Stimulated activated CD4-positive, alpha-beta T cell treated with anti-CD3 and anti-CD28 coated beads, Interleukin-12 subunit alpha, Interleukin-12 subunit beta, amount 100 ng/mL, for 48 hours (primary cell): ENCODE data around the gene CELF4.

ENCODE experiments used
- DNase-seq, 3 donors: peaks; one replicate each; pipeline ENCODE4 v3.0.0-alpha.2; 2020; ENCODE audit warnings: low read depth in 2 of 3, low spot score in 1 of 3

CELF4 gene

DNA sequence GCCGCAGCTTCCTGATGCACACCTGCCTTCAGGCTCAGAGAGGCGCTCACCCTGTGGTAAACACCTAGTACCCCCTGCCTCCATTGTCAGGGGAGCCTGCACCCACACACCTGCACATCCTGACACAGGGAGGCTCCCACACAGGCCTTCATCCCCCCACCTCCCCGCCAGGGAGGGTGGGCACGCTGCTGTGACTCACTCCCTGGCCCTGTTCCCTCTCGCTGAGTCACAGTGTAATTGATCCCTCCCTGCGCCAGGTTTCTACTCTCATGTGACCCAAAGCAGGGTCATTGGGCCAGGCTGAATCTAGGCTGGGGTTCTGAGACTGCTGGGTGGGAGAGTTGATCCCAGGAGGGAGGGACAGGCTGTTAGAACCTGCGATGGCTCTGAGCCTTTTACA is 8.5 kb upstream of the CELF4 start:
- no peak for DNase-seq

DNA sequence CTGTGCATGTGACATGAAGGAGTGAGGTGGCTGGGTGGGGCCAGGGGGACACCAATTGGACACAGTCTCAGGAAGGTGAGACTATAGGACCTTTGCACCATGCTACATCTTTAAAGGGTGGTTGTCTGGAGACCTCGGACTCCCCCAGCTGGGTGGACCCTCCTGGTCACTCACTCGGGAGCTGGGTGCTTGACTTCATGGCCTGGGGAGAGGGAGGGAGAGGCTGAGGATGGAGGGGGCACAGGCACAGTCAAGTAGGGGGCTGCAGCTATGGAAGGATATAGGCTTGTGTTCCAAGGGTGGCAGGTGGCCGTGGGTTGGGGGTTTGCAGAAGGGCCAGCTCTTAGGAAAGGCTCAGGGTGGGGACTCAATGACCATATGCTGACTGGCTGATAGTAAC is 7.1 kb upstream of the CELF4 start:
- DNase-seq, result no peak

DNA sequence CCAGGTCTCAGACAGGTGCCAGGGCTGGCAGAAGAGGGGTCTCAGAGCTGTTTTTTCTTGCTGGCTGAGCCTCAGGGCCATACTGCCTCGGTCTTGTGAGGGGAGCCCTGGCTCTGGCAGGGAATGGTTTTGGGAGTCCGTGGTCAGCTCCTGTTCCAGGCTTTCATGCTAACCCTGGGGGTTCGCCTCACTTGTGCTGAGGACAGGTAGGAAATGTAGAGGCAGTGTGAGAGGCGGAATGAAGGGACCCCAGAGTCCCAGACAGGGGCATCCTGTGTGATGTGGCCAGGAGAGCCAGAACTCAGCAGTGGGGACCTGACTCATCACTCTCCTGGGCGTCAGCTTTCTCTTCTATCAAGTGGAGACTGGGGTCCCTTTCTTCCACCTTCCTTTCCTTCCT is 5.7 kb upstream of the CELF4 start:
- DNase-seq, result no peak

DNA sequence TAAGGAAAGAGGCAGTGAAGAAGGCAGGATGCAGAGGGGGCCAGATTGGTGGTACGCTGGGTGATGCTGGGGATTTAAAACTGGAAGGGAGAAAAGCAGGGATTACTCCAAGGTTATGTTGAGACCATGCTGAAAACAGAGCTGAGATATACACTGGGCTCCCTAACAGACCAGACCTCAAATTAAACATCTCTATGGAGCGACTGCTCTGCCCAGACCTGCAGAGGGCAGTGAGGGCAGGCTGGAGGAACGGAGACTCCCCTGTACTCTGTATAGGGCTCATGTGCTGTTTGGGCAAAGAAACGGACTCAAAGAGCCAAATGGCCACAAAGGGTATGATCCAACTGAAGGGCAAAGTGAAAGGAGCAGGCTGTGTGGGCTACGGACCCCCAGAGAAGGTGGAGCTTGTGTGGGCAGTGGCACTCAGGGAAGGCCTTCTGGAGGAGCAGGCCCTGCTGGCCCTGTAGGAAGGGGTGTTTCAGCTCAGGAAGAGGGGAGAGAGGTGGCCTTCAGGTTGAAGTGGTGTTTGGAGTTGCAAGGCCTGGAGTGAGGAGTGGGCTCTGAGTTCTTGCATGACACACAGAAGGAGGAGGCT is 4.8 kb upstream of the CELF4 start:
- DNase-seq, result no peak

DNA sequence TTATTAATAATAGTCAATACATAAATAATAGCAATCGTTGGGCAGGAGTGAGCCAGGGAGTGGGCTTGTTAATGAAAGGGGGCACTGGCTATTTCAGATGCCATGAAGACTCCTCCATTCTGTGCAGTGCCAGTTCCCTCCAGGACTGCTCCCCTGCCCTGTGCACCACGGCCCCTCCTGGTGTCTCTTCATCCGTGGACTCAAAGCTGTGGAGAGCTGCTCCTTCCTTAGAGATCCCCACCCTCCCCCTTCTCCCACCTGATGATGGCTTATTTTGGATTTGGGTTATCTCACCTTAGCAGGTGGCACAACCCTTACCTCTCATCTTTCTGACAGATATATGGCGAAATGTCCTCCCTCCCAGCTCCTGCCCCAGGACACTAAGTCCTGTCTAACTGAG is 3.1 kb upstream of the CELF4 start:
- no peak for DNase-seq

DNA sequence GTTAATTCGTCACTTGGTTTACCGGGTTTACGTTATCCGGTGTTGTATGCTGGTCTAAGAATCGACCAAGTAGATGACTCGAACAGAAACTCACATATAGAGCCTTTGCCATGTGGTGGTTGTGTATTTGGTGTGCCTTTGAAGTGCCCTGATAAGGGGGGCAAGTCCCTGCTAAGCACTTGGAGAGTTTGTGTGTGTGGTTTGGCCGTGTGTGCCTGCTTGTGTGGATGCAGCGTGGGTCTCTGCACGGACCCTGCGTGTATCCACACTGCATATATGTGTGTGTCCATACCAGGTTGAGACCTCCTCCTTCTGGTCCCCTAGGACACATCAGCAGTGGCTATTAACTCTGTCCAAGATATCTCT is 2.4 kb upstream of the CELF4 start:
- DNase-seq, result no peak

DNA sequence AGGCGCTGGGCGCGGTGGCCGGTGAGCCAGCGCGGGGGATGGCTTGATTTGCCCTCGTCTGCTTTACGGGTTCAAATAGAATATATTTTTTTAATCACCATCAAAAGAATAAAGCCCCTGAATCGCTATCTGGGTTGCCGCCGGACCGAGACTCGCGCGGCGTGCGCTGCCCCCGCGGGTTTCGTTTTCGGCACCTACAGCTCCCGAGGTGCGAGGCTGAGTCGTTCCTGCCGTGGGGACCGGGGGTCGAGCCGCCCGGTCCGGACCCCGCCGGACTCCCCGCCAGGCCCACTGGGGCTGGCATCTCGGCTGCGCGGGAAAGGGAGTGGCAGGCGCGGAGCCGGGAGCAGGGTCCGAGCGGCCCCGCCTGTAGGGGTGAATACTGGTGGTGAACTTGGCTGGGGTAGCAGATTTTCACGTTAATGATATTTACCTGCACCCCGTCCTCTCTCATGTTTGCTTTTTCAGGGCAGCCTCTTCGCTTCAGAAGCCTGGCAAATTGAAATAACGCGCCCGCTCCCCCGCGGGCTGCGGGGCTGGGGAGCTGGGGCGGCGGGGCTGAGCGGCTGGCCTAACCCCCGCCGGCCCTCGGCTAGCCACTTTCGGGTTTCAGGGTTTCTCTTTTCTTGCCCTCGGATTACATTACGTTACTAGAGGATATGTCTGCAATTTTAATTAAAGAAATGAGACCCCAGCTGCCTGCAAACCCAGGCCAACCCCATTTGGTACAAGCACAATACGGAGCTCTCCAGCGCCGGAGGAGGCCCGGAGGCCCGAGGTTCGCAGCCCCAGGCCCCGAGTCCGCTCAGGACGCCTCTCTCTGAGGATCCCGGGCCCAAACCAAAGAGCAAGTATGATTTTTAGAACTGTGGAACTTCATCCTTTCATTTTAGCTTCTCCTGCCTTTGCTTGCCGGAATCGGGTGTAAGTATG is 1.7 kb upstream of the CELF4 start:
- no peak for DNase-seq

DNA sequence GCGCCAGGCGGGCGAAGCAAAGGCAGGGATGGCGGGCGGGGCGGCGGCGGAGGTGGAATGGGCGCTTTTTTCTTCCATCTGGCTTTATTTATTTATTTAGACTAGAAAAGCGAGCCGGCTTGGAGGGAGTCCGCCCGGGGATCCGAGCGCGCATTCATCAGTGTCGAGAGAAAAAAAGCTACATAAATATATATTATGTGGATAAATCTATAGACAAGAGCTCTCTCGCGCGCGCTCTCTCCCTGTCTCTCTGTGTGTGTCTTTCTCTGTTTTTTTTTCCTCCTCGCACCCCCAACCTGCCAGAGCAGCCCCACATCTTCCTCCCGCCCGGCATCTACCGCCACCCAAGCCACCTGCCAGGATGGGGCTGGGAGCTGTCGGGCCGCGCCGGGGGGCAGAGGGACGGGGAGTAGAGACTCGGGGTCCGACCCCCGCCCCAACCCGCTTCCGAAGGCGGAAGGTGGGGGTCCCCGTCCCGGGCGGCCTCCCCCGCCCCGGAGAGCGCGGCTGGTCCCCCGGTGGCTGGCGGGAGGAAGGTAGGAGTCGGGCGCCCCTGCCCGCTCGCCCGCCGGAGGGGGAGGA is 972 bp upstream of the CELF4 start:
- no peak for DNase-seq

DNA sequence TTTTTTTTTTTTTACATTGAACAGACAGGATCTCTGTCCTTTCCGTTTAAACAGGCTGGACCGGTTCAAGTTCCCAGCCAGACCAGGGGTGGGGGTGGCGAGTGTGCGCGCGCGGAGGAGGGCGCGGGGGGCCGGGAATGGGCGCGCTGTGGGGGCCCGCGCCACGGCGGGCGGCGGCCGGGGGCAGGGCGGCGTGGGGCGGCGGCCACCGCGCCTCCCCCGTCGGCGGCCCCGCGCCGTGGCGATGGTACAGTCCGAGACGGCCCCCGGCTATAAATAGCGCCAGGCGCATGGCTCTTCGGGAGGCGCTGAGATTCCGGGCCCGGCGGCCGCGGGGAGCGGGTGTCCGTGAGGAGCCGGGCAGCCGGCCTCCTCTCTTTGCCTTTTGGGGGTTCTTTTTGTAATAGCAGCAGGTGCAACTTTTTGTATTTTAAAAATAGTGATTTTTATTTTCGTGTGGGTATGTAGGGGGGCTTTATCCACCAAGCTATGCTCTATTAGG is 430 bp upstream of the CELF4 start:
- DNase-seq, result no peak

DNA sequence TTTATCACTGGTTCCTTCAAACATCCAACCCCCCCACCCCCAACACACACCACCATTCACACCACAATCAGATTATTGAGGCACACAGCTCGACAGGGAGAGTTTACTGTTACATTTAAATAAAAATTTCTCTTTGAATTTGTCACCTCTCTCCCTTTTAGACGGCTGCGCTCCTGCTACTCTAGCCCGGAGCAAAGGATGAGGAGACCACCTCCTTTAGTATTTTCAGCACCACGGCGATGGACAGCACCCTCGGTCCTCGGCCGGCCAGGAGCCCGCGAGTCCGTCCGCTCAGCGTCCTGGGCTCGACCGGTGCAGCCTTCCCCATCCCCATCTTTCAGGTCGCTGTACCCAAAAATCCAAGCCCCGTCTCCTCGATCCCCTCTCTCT is 892 bp downstream of the CELF4 start:
- no peak for DNase-seq

DNA sequence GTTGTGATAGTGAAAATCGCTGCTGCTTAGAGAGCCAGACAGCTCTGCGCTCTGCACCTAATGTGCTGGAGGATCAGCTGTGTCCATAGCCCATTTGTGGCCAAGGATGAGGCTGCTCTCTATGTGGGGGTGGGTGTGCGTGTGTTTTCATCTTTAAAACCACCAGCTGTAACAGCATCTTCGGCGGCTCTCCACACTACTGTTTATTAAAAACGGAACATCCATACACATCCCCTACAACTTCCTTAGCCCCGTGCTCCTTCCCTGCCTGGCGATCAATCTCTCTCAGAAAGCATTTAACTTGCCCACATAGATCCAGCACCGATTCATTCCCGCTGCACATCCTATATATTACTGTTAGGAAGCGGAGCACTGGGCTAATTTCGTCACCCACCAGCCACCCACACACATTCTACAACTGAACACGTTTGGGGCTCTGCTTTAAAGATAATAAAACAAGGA is 1.6 kb downstream of the CELF4 start:
- DNase-seq, result no peak

DNA sequence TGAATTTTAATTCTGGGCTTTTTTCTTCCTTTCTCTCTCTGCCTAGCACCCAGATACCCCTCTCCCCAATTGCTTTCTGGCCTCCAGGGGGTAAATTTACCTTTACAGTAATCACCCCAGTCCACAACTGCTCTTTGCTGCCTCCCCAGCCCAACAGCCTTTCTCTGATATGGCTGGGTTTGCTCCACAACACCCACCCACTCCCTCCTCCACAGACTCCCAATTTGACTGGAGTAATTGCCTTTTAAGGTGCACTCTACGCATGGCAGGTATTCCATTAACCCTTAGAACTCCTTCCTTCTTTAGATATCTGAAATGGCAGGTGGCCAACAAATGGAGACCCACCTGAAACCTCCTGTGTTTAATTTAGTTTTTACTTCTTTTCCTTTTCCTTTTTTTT is 3.6 kb downstream of the CELF4 start:
- no peak for DNase-seq

DNA sequence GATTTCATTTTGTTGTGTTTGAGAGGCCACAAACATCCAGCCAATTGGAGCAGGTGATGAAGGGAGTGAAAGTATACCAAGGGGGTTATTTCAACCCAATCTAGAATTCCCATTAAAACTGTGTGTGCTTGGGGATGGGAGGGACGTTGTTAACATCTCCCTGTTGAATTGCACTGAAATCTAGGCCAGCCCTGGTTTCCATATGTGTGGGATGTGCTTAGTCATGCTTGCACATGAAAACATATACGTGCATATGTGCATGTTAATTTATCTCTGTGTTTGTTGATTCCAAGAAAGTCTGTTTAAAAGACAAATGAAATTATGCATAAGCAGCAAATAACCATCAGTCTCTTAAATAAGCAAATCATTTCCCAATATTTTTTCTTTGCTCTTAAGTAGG is 5.6 kb downstream of the CELF4 start:
- DNase-seq, result no peak

DNA sequence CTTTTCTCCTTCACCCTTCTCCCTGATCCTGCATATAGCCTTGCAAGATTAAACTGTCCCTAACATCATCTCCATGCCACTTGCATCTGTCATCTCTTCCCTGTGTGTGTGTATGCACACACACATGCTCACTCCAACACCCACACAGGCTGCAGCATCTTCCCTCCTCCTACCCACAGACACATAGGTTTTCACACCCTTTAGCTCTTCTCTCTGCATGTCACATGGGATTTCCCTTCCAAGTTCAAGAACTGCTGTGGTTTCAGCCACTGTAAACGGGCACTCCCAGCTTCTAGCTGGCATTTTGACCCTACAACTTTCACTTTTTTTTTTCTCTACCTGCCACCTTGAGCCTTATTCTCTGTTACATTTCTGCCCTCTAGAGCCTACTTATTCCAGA is 6.4 kb downstream of the CELF4 start:
- no peak for DNase-seq

DNA sequence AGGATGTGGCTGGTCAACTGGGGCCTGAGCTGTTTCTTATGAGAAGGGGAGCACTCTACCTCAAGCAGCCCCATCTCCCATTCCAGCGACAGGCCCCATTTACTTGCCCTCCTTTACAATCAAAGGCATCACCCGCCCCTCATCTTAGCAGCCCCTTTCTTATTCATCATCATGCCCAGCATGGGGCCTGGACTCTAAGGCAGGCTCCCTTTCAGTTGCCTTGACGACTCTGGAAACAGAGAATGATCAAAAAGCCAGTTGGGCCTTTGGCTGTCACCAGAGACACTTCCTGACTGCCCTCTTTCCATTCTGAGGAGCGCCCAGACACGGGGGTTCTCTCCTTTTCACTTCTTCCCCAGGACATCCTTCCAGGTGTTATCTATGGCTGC is 11.2 kb downstream of the CELF4 start:
- DNase-seq, result no peak

DNA sequence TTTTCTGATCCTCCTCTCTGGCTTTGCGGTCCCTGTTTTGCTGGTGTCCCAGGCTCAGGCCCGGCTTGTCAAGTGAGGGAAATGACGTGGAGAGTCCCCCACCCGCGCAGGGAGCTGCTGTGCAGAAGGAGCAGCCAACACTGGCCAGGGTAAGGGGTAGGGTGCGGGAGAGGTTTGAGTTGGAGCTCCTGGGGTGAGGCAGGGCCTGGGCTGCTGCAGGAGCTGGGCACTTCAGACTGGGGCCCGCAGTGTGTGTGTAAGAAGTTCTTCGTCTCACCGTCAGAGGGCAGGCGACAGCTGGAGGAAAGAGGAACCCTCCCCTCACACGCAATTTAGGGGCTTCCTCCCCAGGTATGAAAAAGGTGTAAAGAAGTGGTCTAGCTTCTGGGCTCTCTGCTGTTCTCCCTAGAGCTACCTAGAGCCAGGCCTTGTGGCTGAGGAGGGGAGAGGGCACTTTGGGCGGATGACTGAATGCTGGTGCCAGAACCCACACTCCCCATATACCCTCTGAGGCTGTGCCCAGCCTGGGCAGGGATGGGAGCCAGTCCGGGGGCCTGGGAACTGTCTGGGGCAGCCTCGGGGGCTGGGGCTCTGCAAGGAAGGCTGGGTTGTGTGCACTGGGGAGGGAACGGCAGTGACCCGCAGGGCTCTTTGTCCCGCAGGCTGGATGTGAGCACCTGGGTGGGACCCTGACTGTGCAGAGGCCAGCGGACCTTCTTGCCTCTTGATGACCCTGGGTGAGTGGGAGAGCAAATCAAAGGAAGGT is 11.8 kb downstream of the CELF4 start:
- no peak for DNase-seq

DNA sequence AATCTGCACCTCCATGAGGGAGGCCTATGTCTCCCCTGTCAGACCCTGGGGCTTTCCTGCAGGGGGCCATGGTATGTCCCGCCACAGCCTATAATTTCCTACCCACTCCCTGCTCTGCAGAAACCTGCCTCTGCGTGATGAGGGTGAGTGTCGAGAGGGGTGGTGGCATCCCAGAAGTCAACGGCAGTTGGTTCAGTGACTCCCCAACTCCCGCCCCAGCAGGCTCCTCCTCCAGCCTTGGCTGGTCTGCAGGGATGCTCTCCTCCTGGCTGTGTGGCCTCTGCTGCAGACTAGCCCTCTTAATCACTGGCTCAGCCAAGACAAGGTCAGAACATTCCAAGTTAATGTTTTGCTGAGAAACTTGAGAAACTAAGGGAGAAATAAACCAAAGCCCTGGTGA is 13.3 kb downstream of the CELF4 start:
- DNase-seq, result no peak

DNA sequence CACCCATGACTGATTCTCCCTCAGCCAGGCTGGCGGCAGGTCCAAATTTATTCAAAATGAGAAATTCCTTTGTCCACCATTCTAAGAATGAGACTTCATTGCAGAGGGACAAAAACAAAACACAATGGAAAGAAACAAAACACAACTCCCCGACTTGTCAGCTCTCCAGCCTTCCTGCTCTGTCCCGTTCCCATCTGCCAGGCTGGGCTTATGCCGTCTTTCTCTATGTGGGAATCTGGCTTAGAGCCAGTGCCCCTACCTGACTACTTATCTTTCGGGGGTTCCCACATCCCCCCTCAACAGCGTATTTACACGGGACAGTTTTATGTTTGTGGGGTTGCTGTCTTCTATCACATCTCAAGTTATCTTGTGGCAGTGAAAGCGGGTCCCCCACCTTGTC is 13.8 kb downstream of the CELF4 start:
- DNase-seq, result no peak

DNA sequence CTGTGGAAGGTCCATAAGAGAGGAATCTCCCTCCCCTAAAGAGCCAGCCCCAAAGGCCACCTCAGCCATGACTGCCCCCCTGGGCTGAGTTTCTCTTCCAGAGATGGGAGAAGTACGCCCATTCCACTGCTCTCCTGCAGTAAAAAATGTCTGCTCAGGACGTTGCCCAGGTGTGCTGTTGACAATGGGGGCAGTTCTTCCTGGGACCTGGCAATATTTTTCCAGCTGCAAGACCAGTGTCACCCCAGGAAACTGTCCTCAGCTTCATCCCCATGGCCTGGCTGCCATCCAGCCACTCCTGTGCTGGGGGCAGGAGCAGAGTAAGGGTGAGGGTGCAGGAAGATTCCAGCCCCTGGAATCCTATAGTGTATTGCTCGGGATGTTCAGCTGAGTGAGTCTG is 14.3 kb downstream of the CELF4 start:
- DNase-seq, result no peak

DNA sequence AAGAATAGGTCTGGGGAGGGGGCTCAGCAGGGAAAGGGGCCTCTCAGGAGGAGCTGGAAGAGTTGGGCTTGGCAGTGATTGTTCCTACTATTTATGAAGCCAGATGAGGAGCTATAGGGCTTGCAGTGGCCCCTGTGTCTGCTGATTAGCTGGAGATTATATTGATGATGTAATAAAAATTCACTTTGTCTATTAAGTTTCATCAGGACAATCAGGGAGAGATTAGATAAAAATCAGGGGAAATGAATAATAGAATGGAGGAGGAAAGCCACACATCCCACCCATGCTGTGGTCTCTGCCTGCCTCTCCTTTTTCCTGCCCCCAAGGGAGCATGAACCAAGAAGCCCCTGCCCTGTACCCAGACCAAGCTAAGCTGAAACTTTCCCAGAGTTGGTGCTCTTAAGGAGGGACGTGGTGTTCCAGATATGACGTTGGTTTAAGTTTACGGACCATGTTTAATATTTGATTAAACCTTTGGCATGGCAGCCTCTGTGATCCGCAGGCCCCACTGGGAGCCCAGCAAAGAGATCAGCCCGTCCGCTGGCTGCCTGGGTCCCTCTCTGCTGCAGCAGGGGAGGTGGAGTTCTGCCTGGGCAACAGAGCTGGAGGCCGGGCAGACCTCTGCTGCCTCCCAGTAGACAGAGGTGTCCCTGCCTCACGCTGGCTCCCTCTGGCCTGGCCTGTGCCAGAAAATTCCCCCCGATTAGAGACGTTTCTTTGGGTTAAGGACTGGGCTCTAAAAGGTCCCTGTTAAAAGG is 15.3 kb downstream of the CELF4 start:
- DNase-seq, result no peak
